Brain microvascular endothelial cell (primary cell): ENCODE results near the gene ZNF14.
"Not testable (repeated sequence)": the region's sequence is repeated elsewhere in the genome, so short reads cannot be mapped to it uniquely, and the experiment has no call there.

ENCODE experiments used
- DNase-seq: peaks from one replicate; pipeline ENCODE4 v3.0.0-alpha.2; 2020
- H3K27ac ChIP-seq: fragments of 250-450 bp; sonication (Bioruptor Pico); 2 replicates; pipeline ENCODE4 v1.5.1; 2020; ENCODE audit warnings: mild to moderate bottlenecking, moderate library complexity
- H3K27me3 ChIP-seq: fragments of 250-450 bp; sonication (Bioruptor Pico); replicated peaks from 2 replicates; pipeline ENCODE4 v1.5.1; 2020; ENCODE audit warnings: mild to moderate bottlenecking
- H3K36me3 ChIP-seq: fragments of 250-450 bp; sonication (Bioruptor Pico); replicated peaks from 2 replicates; pipeline ENCODE4 v1.5.1; 2020; ENCODE audit warnings: mild to moderate bottlenecking
- H3K4me3 ChIP-seq: 2 replicates; pipeline ENCODE4 v1.5.1; 2011; ENCODE audit warnings: low read depth, mild to moderate bottlenecking, control low read depth, low read length, moderate library complexity
- in situ Hi-C: cut with HindIII; loops from 2 replicates; pipeline ENCODE4 v1.10.0; 2017; ENCODE audit warnings: low sequenced_read_pairs, low pct_ligation_motif_present
- TF ChIP-seq, protein P1 (sequence below): IDR thresholded peaks from 2 replicates; pipeline ENCODE4 v1.5.1; 2011; ENCODE audit warnings: low read depth, mild to moderate bottlenecking, moderate library complexity, low read length, control low read depth, inconsistent platforms; ENCODE audit errors: missing control alignments

The ZNF14 gene

DNA sequence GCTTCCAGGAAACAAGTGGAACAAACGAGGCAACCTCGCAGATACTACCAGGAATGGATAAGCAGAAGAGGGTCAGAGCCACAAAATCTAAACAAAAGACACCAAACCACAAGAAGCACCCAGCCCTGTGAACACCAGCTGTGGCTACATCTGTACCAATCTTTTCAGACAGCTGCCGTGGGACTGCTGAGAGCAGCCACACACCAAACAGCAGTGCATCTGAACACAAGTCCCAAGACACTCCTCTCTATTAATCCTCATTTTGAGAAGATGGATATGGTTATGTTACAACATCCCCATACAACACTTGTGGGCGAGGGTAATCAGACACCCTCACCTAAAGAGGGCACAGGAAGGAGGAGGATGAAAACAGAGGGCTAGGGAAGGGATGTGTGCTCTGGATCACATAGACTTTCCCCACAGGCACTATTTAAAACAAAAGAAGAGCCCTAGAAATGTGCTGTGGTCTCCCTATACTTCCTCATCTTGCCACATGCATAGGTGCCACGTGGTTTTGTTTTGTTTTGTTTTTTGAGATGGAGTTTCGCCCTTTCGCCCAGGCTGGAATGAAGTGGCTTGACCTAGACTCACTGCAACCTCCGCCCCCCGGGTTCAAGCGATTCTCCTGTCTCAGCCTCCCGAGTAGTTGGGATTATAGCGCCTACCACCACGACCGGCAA lies 41.6 kb upstream of the ZNF14 start:
- Histone ChIP-seq H3K36me3 (no peaks in the 10 kb centered on the region), H3K27me3 (no peaks in the 10 kb centered on the region), H3K27ac (no peak overlapping the region), H3K4me3 (no peak overlapping the region)
- in situ Hi-C loops: no loop called here
- TF ChIP-seq, protein P1, sequence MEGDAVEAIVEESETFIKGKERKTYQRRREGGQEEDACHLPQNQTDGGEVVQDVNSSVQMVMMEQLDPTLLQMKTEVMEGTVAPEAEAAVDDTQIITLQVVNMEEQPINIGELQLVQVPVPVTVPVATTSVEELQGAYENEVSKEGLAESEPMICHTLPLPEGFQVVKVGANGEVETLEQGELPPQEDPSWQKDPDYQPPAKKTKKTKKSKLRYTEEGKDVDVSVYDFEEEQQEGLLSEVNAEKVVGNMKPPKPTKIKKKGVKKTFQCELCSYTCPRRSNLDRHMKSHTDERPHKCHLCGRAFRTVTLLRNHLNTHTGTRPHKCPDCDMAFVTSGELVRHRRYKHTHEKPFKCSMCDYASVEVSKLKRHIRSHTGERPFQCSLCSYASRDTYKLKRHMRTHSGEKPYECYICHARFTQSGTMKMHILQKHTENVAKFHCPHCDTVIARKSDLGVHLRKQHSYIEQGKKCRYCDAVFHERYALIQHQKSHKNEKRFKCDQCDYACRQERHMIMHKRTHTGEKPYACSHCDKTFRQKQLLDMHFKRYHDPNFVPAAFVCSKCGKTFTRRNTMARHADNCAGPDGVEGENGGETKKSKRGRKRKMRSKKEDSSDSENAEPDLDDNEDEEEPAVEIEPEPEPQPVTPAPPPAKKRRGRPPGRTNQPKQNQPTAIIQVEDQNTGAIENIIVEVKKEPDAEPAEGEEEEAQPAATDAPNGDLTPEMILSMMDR: no peak
- no peak for DNase-seq

DNA sequence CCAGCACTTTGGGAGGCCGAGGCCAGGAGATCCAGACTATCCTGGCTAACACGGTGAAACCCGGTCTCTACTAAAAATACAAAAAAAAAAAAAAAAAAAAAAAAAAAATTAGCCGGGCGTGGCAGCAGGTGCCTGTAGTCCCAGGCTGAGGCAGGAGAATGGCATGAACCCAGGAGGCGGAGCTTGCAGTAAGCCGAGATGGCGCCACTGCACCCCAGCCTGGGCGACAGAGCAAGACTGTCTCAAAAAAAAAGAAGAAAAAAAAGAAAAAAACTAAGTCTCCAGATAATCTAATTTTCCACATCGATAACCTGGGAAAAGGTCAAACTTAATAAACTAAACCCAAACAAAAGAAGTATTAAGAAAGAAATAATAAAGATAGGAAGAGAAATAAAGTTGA lies 39.1 kb upstream of the ZNF14 start:
- H3K27me3 ChIP-seq, H3K36me3 ChIP-seq, DNase-seq, in situ Hi-C loops, H3K4me3 ChIP-seq, H3K27ac ChIP-seq: not testable (repeated sequence)

DNA sequence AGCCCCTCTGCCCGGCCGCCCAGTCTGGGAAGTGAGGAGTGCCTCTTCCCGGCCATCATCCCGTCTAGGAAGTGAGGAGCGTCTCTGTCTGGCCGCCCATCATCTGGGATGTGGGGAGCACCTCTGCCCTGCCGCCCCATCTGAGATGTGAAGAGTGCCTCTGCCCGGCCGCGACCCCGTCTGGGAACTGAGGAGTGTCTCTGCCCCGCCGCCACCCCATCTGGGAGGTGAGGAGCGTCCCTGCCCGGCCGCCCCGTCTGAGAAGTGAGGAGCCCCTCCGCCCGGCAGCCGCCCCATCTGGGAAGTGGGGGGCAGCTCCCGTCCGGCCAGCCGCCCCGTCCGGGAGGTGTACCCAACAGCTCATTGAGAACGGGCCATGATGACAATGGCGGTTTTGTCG lies 37.1 kb upstream of the ZNF14 start:
- H3K36me3 ChIP-seq, in situ Hi-C loops, H3K4me3 ChIP-seq, DNase-seq, H3K27me3 ChIP-seq, H3K27ac ChIP-seq: not testable (repeated sequence)

GRCh38 chr19:19758164-19758563 lies 25.3 kb upstream of the ZNF14 start:
- in situ Hi-C loops: no loop called here
- Histone ChIP-seq H3K27ac (no peak overlapping the region), H3K27me3 (no peaks in the 10 kb centered on the region), H3K4me3 (no peak overlapping the region), H3K36me3 (no peaks in the 10 kb centered on the region)
- no peak for DNase-seq
- TF ChIP-seq, protein P1: no peak

DNA sequence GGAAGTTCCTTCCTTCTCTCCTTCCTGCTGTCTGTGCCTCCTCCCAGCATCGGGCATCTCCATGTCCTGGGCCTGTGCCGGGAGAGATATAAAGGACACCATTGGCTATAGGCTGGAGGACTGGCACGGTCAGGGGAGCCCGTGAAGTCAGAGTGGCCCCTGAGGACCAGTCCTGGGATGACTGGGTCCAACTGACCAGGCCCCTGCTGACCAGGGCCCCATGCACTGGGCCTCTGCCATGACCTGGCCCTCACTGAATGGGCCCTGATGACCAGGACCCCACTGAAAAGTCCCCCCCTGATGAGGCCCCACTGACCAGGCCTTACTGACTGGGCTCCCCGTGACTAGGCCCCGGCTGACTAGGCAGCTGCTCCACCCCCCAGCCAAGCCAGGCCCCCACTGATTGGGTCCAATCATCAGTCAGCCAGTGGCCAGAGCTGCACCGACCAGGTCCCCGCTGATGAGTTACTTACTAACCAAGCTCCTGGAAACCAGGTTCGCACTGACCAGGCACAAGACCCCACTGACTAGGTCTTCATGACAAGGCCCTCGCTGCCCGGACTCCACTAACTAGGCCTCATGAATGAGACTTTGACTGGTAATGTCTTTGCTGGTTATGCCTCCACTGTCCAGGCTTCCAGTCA lies 20.0 kb upstream of the ZNF14 start:
- Histone ChIP-seq H3K36me3 (no peaks in the 10 kb centered on the region), H3K27me3 (no peaks in the 10 kb centered on the region), H3K4me3 (no peak overlapping the region), H3K27ac (no peak overlapping the region)
- no peak for DNase-seq
- in situ Hi-C loops: no loop called here
- TF ChIP-seq, protein P1: no peak

DNA sequence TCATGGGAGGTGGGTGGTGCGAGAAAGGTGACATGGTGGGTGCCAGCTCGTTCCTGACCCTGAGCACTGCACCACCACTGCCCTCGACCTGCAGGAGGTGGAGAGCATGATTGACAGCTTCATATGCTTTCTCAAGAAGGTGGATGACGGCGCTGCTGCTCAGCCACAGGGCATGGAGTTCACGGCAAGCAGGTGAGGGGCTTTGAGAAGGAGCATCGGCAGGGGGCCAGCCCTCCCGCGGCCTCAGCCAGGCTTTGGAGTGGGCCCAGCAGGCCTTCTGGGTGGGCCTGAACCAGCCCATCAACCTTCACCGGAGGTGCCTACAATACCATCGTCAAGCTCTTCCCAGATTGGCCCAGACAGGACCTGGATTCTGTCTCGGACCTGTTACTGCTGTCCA lies 18.9 kb upstream of the ZNF14 start:
- Histone ChIP-seq H3K27me3 (no peaks in the 10 kb centered on the region), H3K27ac (no peak overlapping the region), H3K36me3 (no peaks in the 10 kb centered on the region), H3K4me3 (no peak overlapping the region)
- in situ Hi-C loops: no loop called here
- DNase-seq: no peak
- TF ChIP-seq, protein P1: no peak
